GM23338 (cell line): ENCODE data around the gene RNF181. TPM values are rescaled to one million over a fixed set of nuclear protein-coding genes. Genes with fewer than 3 reads are reported as not detected.

ENCODE experiments used
- ATAC-seq: fragments of 200-7000 bp; cut with Tn5 transposase; 3 replicates; pipeline ENCODE4 v1.9.1; 2020
- DNase-seq: peaks from one replicate; pipeline ENCODE4 v3.0.0-alpha.2; 2015; ENCODE audit warnings: low spot score
- H2AFZ ChIP-seq: fragments of 200-600 bp; sonication (generic); 2 replicates; pipeline ENCODE4 v1.8.0; 2016; ENCODE audit warnings: antibody characterized with exemption, mild to moderate bottlenecking, moderate library complexity
- H3F3A ChIP-seq: fragments of 200-600 bp; sonication (generic); replicated peaks from 2 replicates; pipeline ENCODE4 v1.8.0; 2017; ENCODE audit warnings: antibody characterized with exemption, mixed run types, low read depth
- H3K27ac ChIP-seq: fragments of 200-600 bp; sonication (generic); 2 replicates; pipeline ENCODE4 v1.6.1; 2016; ENCODE audit warnings: low read depth
- H3K27me3 ChIP-seq: fragments of 200-600 bp; sonication (generic); 2 replicates; pipeline ENCODE4 v1.8.0; 2016; ENCODE audit warnings: mild to moderate bottlenecking, mixed run types, moderate library complexity; ENCODE audit not compliant: insufficient read depth
- H3K36me3 ChIP-seq: fragments of 200-600 bp; sonication (generic); 2 replicates; pipeline ENCODE4 v1.8.0; 2016; ENCODE audit warnings: mild to moderate bottlenecking; ENCODE audit not compliant: insufficient read depth
- H3K4me1 ChIP-seq: fragments of 200-600 bp; sonication (generic); 2 replicates; pipeline ENCODE4 v1.8.0; 2016; ENCODE audit warnings: mild to moderate bottlenecking, moderate library complexity; ENCODE audit not compliant: insufficient read depth
- H3K4me2 ChIP-seq: fragments of 200-600 bp; sonication (generic); 2 replicates; pipeline ENCODE4 v1.7.1; 2017; ENCODE audit warnings: mixed run types
- H3K4me3 ChIP-seq: fragments of 200-600 bp; sonication (generic); 2 replicates; pipeline ENCODE4 v1.6.1; 2016; ENCODE audit warnings: mixed run types
- H3K79me2 ChIP-seq: fragments of 200-600 bp; sonication (generic); replicated peaks from 2 replicates; pipeline ENCODE4 v1.8.0; 2017; ENCODE audit warnings: mild to moderate bottlenecking; ENCODE audit not compliant: insufficient read depth
- H3K9me2 ChIP-seq: fragments of 200-600 bp; sonication (generic); 2 replicates; pipeline ENCODE4 v1.8.0; 2017; ENCODE audit not compliant: insufficient read depth
- H4K20me1 ChIP-seq: fragments of 200-600 bp; sonication (generic); replicated peaks from 2 replicates; pipeline ENCODE4 v1.8.0; 2017; ENCODE audit warnings: mild to moderate bottlenecking; ENCODE audit not compliant: insufficient read depth
- H3K27ac Mint-ChIP-seq: 2 replicates; pipeline ENCODE4 v1.8.0; 2020; ENCODE audit warnings: inconsistent platforms, mild to moderate bottlenecking, moderate library complexity, mixed read lengths
- H3K27me3 Mint-ChIP-seq: 3 replicates; pipeline ENCODE4 v1.8.0; 2022; ENCODE audit warnings: low read depth, mild to moderate bottlenecking, moderate library complexity, mixed read lengths, inconsistent platforms; ENCODE audit not compliant: insufficient read depth, poor library complexity
- H3K36me3 Mint-ChIP-seq: 3 replicates; pipeline ENCODE4 v1.8.0; 2021; ENCODE audit warnings: low read depth, mild to moderate bottlenecking, inconsistent platforms, moderate library complexity, mixed read lengths
- H3K4me1 Mint-ChIP-seq: 3 replicates; pipeline ENCODE4 v1.8.0; 2020; ENCODE audit warnings: mild to moderate bottlenecking, inconsistent platforms, mixed read lengths
- H3K4me3 Mint-ChIP-seq: 3 replicates; pipeline ENCODE4 v1.8.0; 2021; ENCODE audit warnings: moderate library complexity, mild to moderate bottlenecking, inconsistent platforms, mixed read lengths
- H3K9me3 Mint-ChIP-seq: 3 replicates; pipeline ENCODE4 v1.8.0; 2020; ENCODE audit warnings: moderate library complexity, mild to moderate bottlenecking, inconsistent platforms, mixed read lengths
- CREB1 ChIP-seq: fragments of 250-450 bp; sonication (Bioruptor Pico); IDR thresholded peaks from 2 replicates; pipeline ENCODE4 v1.5.0; 2020; ENCODE audit warnings: low read depth, mild to moderate bottlenecking, moderate library complexity
- EZH2 ChIP-seq: fragments of 200-600 bp; sonication (generic); IDR thresholded peaks from one replicate; pipeline ENCODE4 v1.8.0; 2017; ENCODE audit warnings: antibody characterized with exemption, mild to moderate bottlenecking, low read depth; ENCODE audit not compliant: unreplicated experiment
- EZH2phosphoT487 ChIP-seq: fragments of 200-600 bp; sonication (generic); IDR thresholded peaks from one replicate; pipeline ENCODE4 v1.8.1; 2018; ENCODE audit warnings: antibody characterized with exemption; ENCODE audit not compliant: unreplicated experiment
- JUNB ChIP-seq: IDR thresholded peaks from one replicate; pipeline ENCODE4 v1.6.1; 2016; ENCODE audit warnings: antibody characterized with exemption; ENCODE audit not compliant: unreplicated experiment
- NANOG ChIP-seq: IDR thresholded peaks from 2 replicates; pipeline ENCODE4 v1.6.1; 2016; ENCODE audit warnings: antibody characterized with exemption, borderline replicate concordance
- POLR2AphosphoS5 ChIP-seq: IDR thresholded peaks from 2 replicates; pipeline ENCODE4 v1.6.1; 2016; ENCODE audit warnings: antibody characterized with exemption, low read depth
- STAT1 ChIP-seq: IDR thresholded peaks from one replicate; pipeline ENCODE4 v1.6.1; 2016; ENCODE audit warnings: antibody characterized with exemption; ENCODE audit not compliant: unreplicated experiment
- ZNF114 ChIP-seq: fragments of 250-450 bp; sonication (Bioruptor Pico); IDR thresholded peaks from 2 replicates; pipeline ENCODE4 v1.5.0; 2020; ENCODE audit warnings: mild to moderate bottlenecking, moderate library complexity
- ZNF331 ChIP-seq: fragments of 250-450 bp; sonication (Bioruptor Pico); IDR thresholded peaks from 2 replicates; pipeline ENCODE4 v1.5.0; 2020; ENCODE audit warnings: low read depth, mild to moderate bottlenecking, moderate library complexity
- polyA plus RNA-seq: library from polyadenylated mRNA; unstranded; fragments of >200 nt; fragmentation: Nextera tagmentation; extraction: Ambion mirVana; gene quantifications from 2 replicates; pipeline ENCODE4 v1.2.1, GENCODE V29; 2016
- total RNA-seq: library from RNA; depleted of rRNA; stranded (reverse); fragments of >200 nt; shearing (Covaris generic); gene quantifications from 2 replicates; pipeline ENCODE4 v1.2.3, GENCODE V29; 2014
- TF ChIP-seq, protein P1 (sequence below): fragments of 250-450 bp; sonication (Bioruptor Pico); IDR thresholded peaks from 2 replicates; pipeline ENCODE4 v1.5.0; 2020; ENCODE audit warnings: mild to moderate bottlenecking, moderate library complexity
- TF ChIP-seq, protein P2 (sequence below): IDR thresholded peaks from 2 replicates; pipeline ENCODE4 v1.6.1; 2016; ENCODE audit warnings: antibody characterized with exemption
- TF ChIP-seq, protein P3 (sequence below): IDR thresholded peaks from one replicate; pipeline ENCODE4 v1.6.1; 2018; ENCODE audit warnings: antibody characterized with exemption; ENCODE audit not compliant: unreplicated experiment
- TF ChIP-seq, protein P4 (sequence below), 2 experiments: fragments of 200-600 bp in 1 of 2; sonication (generic) in 1 of 2; conservative IDR thresholded peaks; 2 replicates each; pipeline versions ENCODE4 v1.5.1 to v1.6.1; 2016 to 2017; ENCODE audit warnings: antibody characterized with exemption in 2 of 2, low read depth in 2 of 2, mild to moderate bottlenecking in 2 of 2, moderate library complexity in 1 of 2

RNF181 gene
- total and polyA plus RNA-seq, 2 experiments from 2014 or later: 114 to 260 TPM

DNA sequence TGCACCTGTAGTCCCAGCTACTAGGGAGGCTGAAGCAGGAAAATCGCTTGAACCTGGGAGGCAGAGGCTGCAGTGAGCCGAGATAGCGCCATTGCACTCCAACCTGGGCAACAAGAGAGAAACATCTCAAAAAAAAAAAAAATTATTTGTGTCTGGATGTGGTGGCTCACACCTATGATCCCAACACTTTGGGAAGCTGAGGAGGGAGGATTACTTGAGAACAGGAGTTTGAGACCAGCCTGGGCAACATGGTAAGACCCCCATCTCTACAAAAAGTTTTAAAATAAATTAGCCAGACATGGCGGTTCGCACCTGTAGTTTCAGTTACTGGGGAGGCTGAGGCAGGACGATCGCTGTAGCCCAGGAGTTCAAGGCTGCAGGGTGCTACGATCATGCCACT lies 19.8 kb upstream of the RNF181 start:
- H3K4me2 ChIP-seq: no peak overlapping the region
- H3K27ac Mint-ChIP-seq: no peak overlapping the region
- no peaks in the 10 kb centered on the region for H3K79me2 ChIP-seq
- peaks cover 35% of the 10 kb centered on the region for H3K4me1 Mint-ChIP-seq
- H3K36me3 Mint-ChIP-seq: no peaks in the 10 kb centered on the region
- no peak overlapping the region for H3K4me3 ChIP-seq
- peaks cover 28% of the 10 kb centered on the region for H3K27me3 ChIP-seq
- no peaks in the 10 kb centered on the region for H3K9me2 ChIP-seq
- H4K20me1 ChIP-seq: no peaks in the 10 kb centered on the region
- H3K36me3 ChIP-seq: no peaks in the 10 kb centered on the region
- H3K9me3 Mint-ChIP-seq: no peaks in the 10 kb centered on the region
- no peak overlapping the region for H2AFZ ChIP-seq
- H3K27me3 Mint-ChIP-seq: peaks cover 26% of the 10 kb centered on the region
- no peak overlapping the region for H3K4me3 Mint-ChIP-seq
- TF ChIP-seq JUNB (no peak), EZH2 (no peak), EZH2phosphoT487 (no peak), POLR2AphosphoS5 (no peak), NANOG (no peak), ZNF331 (CRISPR knock-in tag) (no peak), ZNF114 (no peak), CREB1 (no peak), STAT1 (no peak)
- TF ChIP-seq, protein P1, sequence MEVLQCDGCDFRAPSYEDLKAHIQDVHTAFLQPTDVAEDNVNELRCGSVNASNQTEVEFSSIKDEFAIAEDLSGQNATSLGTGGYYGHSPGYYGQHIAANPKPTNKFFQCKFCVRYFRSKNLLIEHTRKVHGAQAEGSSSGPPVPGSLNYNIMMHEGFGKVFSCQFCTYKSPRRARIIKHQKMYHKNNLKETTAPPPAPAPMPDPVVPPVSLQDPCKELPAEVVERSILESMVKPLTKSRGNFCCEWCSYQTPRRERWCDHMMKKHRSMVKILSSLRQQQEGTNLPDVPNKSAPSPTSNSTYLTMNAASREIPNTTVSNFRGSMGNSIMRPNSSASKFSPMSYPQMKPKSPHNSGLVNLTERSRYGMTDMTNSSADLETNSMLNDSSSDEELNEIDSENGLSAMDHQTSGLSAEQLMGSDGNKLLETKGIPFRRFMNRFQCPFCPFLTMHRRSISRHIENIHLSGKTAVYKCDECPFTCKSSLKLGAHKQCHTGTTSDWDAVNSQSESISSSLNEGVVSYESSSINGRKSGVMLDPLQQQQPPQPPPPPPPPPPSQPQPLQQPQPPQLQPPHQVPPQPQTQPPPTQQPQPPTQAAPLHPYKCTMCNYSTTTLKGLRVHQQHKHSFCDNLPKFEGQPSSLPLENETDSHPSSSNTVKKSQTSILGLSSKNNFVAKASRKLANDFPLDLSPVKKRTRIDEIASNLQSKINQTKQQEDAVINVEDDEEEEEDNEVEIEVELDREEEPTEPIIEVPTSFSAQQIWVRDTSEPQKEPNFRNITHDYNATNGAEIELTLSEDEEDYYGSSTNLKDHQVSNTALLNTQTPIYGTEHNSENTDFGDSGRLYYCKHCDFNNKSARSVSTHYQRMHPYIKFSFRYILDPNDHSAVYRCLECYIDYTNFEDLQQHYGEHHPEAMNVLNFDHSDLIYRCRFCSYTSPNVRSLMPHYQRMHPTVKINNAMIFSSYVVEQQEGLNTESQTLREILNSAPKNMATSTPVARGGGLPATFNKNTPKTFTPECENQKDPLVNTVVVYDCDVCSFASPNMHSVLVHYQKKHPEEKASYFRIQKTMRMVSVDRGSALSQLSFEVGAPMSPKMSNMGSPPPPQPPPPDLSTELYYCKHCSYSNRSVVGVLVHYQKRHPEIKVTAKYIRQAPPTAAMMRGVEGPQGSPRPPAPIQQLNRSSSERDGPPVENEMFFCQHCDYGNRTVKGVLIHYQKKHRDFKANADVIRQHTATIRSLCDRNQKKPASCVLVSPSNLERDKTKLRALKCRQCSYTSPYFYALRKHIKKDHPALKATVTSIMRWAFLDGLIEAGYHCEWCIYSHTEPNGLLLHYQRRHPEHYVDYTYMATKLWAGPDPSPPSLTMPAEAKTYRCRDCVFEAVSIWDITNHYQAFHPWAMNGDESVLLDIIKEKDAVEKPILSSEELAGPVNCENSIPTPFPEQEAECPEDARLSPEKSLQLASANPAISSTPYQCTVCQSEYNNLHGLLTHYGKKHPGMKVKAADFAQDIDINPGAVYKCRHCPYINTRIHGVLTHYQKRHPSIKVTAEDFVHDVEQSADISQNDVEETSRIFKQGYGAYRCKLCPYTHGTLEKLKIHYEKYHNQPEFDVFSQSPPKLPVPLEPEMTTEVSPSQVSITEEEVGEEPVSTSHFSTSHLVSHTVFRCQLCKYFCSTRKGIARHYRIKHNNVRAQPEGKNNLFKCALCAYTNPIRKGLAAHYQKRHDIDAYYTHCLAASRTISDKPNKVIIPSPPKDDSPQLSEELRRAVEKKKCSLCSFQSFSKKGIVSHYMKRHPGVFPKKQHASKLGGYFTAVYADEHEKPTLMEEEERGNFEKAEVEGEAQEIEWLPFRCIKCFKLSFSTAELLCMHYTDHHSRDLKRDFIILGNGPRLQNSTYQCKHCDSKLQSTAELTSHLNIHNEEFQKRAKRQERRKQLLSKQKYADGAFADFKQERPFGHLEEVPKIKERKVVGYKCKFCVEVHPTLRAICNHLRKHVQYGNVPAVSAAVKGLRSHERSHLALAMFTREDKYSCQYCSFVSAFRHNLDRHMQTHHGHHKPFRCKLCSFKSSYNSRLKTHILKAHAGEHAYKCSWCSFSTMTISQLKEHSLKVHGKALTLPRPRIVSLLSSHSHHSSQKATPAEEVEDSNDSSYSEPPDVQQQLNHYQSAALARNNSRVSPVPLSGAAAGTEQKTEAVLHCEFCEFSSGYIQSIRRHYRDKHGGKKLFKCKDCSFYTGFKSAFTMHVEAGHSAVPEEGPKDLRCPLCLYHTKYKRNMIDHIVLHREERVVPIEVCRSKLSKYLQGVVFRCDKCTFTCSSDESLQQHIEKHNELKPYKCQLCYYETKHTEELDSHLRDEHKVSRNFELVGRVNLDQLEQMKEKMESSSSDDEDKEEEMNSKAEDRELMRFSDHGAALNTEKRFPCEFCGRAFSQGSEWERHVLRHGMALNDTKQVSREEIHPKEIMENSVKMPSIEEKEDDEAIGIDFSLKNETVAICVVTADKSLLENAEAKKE (CRISPR knock-in tag): no peak
- TF ChIP-seq, protein P2, sequence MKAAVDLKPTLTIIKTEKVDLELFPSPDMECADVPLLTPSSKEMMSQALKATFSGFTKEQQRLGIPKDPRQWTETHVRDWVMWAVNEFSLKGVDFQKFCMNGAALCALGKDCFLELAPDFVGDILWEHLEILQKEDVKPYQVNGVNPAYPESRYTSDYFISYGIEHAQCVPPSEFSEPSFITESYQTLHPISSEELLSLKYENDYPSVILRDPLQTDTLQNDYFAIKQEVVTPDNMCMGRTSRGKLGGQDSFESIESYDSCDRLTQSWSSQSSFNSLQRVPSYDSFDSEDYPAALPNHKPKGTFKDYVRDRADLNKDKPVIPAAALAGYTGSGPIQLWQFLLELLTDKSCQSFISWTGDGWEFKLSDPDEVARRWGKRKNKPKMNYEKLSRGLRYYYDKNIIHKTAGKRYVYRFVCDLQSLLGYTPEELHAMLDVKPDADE: no peak
- TF ChIP-seq, protein P3, sequence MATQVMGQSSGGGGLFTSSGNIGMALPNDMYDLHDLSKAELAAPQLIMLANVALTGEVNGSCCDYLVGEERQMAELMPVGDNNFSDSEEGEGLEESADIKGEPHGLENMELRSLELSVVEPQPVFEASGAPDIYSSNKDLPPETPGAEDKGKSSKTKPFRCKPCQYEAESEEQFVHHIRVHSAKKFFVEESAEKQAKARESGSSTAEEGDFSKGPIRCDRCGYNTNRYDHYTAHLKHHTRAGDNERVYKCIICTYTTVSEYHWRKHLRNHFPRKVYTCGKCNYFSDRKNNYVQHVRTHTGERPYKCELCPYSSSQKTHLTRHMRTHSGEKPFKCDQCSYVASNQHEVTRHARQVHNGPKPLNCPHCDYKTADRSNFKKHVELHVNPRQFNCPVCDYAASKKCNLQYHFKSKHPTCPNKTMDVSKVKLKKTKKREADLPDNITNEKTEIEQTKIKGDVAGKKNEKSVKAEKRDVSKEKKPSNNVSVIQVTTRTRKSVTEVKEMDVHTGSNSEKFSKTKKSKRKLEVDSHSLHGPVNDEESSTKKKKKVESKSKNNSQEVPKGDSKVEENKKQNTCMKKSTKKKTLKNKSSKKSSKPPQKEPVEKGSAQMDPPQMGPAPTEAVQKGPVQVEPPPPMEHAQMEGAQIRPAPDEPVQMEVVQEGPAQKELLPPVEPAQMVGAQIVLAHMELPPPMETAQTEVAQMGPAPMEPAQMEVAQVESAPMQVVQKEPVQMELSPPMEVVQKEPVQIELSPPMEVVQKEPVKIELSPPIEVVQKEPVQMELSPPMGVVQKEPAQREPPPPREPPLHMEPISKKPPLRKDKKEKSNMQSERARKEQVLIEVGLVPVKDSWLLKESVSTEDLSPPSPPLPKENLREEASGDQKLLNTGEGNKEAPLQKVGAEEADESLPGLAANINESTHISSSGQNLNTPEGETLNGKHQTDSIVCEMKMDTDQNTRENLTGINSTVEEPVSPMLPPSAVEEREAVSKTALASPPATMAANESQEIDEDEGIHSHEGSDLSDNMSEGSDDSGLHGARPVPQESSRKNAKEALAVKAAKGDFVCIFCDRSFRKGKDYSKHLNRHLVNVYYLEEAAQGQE: no peak
- TF ChIP-seq, protein P4, sequence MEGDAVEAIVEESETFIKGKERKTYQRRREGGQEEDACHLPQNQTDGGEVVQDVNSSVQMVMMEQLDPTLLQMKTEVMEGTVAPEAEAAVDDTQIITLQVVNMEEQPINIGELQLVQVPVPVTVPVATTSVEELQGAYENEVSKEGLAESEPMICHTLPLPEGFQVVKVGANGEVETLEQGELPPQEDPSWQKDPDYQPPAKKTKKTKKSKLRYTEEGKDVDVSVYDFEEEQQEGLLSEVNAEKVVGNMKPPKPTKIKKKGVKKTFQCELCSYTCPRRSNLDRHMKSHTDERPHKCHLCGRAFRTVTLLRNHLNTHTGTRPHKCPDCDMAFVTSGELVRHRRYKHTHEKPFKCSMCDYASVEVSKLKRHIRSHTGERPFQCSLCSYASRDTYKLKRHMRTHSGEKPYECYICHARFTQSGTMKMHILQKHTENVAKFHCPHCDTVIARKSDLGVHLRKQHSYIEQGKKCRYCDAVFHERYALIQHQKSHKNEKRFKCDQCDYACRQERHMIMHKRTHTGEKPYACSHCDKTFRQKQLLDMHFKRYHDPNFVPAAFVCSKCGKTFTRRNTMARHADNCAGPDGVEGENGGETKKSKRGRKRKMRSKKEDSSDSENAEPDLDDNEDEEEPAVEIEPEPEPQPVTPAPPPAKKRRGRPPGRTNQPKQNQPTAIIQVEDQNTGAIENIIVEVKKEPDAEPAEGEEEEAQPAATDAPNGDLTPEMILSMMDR (conservative IDR thresholded peaks at IDR 0.05; ENCODE audit: low read depth in 2 of 2): no peak
- peaks cover 33% of the 10 kb centered on the region for H3K4me1 ChIP-seq
- DNase-seq (no peak), ATAC-seq (no peak)
- H3K27ac ChIP-seq: no peak overlapping the region
- H3F3A ChIP-seq: peaks cover 9% of the 10 kb centered on the region; the same call in 1 of the 2 replicates
